Suprapubic skin (tissue), 4 donors: ENCODE results near the gene HPCAL1. TPM values are rescaled to one million over a fixed set of nuclear protein-coding genes. Genes with fewer than 3 reads are reported as not detected.
A peak's percentile ranks its signal among the peaks of the same experiment; 100 is the strongest.

Experiments used
- DNase-seq, 2 donors: peaks; one replicate each; pipeline ENCODE4 v3.0.0-alpha.2; 2019; ENCODE audit warnings: low spot score in 2 of 2
- H3K27ac ChIP-seq: fragments of 200-600 bp; sonication (generic); one replicate; pipeline ENCODE4 v1.5.1; 2019
- H3K27me3 ChIP-seq: fragments of 200-600 bp; sonication (generic); one replicate; pipeline ENCODE4 v1.5.1; 2019
- H3K36me3 ChIP-seq: fragments of 200-600 bp; sonication (generic); one replicate; pipeline ENCODE4 v1.5.1; 2019
- H3K4me1 ChIP-seq: fragments of 200-600 bp; sonication (generic); one replicate; pipeline ENCODE4 v1.5.1; 2019
- H3K4me3 ChIP-seq: fragments of 200-600 bp; sonication (generic); one replicate; pipeline ENCODE4 v1.5.1; 2019; ENCODE audit warnings: mild to moderate bottlenecking
- H3K9me3 ChIP-seq: fragments of 200-600 bp; sonication (generic); one replicate; pipeline ENCODE4 v1.5.1; 2019
- CTCF ChIP-seq, 2 donors: fragments of 200-600 bp in 1 of 2; fragments of 450-650 bp in 1 of 2; sonication (generic) in 1 of 2; IDR thresholded peaks; one replicate each; pipeline ENCODE4 v1.5.1; 2016 to 2019; ENCODE audit warnings: antibody characterized with exemption in 2 of 2, mild to moderate bottlenecking in 1 of 2, moderate library complexity in 1 of 2
- EP300 ChIP-seq: sonication (generic); formaldehyde crosslinking; IDR thresholded peaks from one replicate; pipeline ENCODE4 v1.6.1; 2017; ENCODE audit warnings: antibody characterized with exemption
- POLR2A ChIP-seq, 2 donors: fragments of 450-650 bp; IDR thresholded peaks; one replicate each; pipeline ENCODE4 v1.6.1; 2017; ENCODE audit warnings: antibody characterized with exemption in 2 of 2, mild to moderate bottlenecking in 2 of 2, moderate library complexity in 2 of 2
- POLR2AphosphoS5 ChIP-seq, 3 donors: sonication (generic); formaldehyde crosslinking; IDR thresholded peaks; one replicate each; pipeline ENCODE4 v1.6.1; 2017; ENCODE audit warnings: antibody characterized with exemption in 3 of 3
- WGBS: methylation state at CpG from one replicate; pipeline ENCODE4 v1.1.5; 2018; 5-methylcytosine and 5-hydroxymethylcytosine counted together
- total RNA-seq, 4 donors: library from RNA; depleted of rRNA; stranded (reverse); fragments of >200 nt; gene quantifications; one replicate each; pipeline ENCODE4 v1.1.0, GENCODE V29; 2016

Gene HPCAL1
- total RNA-seq, 4 donors from 2014 or later: 27.7 to 40.7 (median 35.3) TPM

GRCh38 chr2:10449838-10450691, 147.4 kb downstream of the HPCAL1 start:
- peaks cover 56% of the 10 kb centered on the region for H3K4me1 ChIP-seq
- TF ChIP-seq POLR2A (IDR thresholded peaks at IDR 0.05) (no peak), EP300 (no peak), CTCF (IDR thresholded peaks at IDR 0.05) (no peak), POLR2AphosphoS5 (IDR thresholded peaks at IDR 0.05) (no peak)
- no peak overlapping the region for H3K27ac ChIP-seq
- WGBS: 85% methylated on average over 21 of the region's 22 CpGs
- no peak overlapping the region for H3K4me3 ChIP-seq
- H3K9me3 ChIP-seq: no peaks in the 10 kb centered on the region
- H3K27me3 ChIP-seq: no peaks in the 10 kb centered on the region
- DNase-seq: no peak
- H3K36me3 ChIP-seq: no peaks in the 10 kb centered on the region

DNA sequence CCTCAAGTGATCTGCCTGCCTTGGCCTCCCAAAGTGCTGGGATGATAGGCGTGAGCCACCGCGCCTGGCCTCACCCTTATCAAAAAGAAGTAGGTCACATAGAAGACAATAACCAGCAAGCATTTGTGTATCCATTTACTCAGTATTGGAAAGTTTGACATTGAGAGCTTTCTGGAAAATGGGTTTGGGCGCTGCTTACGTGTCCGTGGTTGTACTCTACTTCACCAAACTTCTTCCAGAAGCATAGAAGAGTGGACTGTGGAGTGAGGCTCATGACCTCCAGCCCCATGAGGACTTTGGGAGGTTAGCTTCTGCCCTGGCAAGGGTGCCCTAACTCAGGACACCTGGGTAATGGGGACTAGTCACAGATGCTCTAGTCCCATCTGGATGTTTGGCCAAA, 149.1 kb downstream of the HPCAL1 start:
- Histone ChIP-seq H3K27me3 (no peaks in the 10 kb centered on the region), H3K4me3 (no peak overlapping the region), H3K4me1 (peaks cover 53% of the 10 kb centered on the region), H3K9me3 (no peaks in the 10 kb centered on the region), H3K27ac (no peak overlapping the region), H3K36me3 (no peaks in the 10 kb centered on the region)
- 90% methylated on average over 6 of the region's 6 CpGs for WGBS
- no peak for TF ChIP-seq POLR2AphosphoS5 (IDR thresholded peaks at IDR 0.05)
- no peak for DNase-seq

- Histone ChIP-seq H3K27ac (no peak overlapping the region), H3K36me3 (no peaks in the 10 kb centered on the region), H3K9me3 (no peaks in the 10 kb centered on the region), H3K4me1 (peaks cover 48% of the 10 kb centered on the region), H3K27me3 (no peaks in the 10 kb centered on the region), H3K4me3 (no peak overlapping the region)
- no peak for DNase-seq
- WGBS: 57% methylated on average over 3 of the region's 3 CpGs
- TF ChIP-seq POLR2A (IDR thresholded peaks at IDR 0.05) (no peak), POLR2AphosphoS5 (IDR thresholded peaks at IDR 0.05) (no peak), CTCF (IDR thresholded peaks at IDR 0.05) (no peak), EP300 (no peak)
Observed at GRCh38 chr2:10452312-10452711, 149.6 kb downstream of the HPCAL1 start.

- WGBS: 79% methylated on average over 17 of the region's 17 CpGs
- Histone ChIP-seq H3K27ac (no peak overlapping the region), H3K36me3 (no peaks in the 10 kb centered on the region), H3K4me1 (peaks cover 48% of the 10 kb centered on the region), H3K4me3 (no peak overlapping the region), H3K27me3 (no peaks in the 10 kb centered on the region), H3K9me3 (no peaks in the 10 kb centered on the region)
- TF ChIP-seq POLR2AphosphoS5 (IDR thresholded peaks at IDR 0.05) (no peak), EP300 (no peak), POLR2A (IDR thresholded peaks at IDR 0.05) (no peak), CTCF (IDR thresholded peaks at IDR 0.05) (no peak)
- DNase-seq: no peak
Observed at GRCh38 chr2:10452956-10453904, 150.5 kb downstream of the HPCAL1 start.

DNA sequence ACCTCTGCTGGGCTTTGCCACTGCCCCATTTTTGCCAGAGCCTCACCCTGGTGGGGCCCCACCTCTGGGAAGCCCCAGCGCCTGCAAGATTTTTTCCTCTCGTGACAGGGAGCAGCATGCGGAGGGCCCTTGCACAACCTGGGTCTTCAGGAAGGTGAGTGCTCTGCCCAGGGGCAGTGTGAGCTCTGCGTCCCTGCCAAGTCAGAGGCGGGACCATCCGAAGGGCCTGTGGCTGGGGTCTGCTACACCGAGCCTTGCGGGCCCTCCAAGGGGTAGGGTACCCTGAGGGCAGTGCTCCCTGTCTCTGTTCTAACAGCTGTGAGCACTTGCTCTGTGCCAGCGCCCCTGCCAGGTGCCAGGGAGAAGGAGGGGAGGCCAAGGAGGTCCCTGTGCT, 151.2 kb downstream of the HPCAL1 start:
- 43% methylated on average over 1 of the region's 9 CpGs for whole genome bisulfite sequencing
- no peaks in the 10 kb centered on the region for H3K27me3 ChIP-seq
- H3K9me3 ChIP-seq: no peaks in the 10 kb centered on the region
- TF ChIP-seq POLR2A (IDR thresholded peaks at IDR 0.05) (no peak), CTCF (IDR thresholded peaks at IDR 0.05) (no peak), POLR2AphosphoS5 (IDR thresholded peaks at IDR 0.05) (no peak), EP300 (no peak)
- H3K36me3 ChIP-seq: no peaks in the 10 kb centered on the region
- H3K4me1 ChIP-seq: peaks cover 48% of the 10 kb centered on the region
- H3K4me3 ChIP-seq: no peak overlapping the region
- DNase-seq: no peak
- H3K27ac ChIP-seq: peak overlapping the region; percentile 10
